Measurements from ENCODE around the gene ANKMY1. TPM values are rescaled to one million over a fixed set of nuclear protein-coding genes. Genes with fewer than 3 reads are reported as not detected.

Gene ANKMY1
- total RNA-seq = 10 to 100 TPM; 15.1 to 64.0 (median 27.5) TPM

- Histone ChIP-seq H3K4me1 (peaks cover 29 to 50% (median 35%) of the 10 kb centered on the region in 4 donors), H3K27me3 (no peaks in the 10 kb centered on the region), H3K4me3 (peak within 1 kb of the TSS; percentile 21 to 58 (median 38)), H3K27ac (no peak within 1 kb of the TSS), H3K36me3 (peaks cover 0 to 1% (median 0%) of the 10 kb centered on the region in 4 donors), H3K9me3 (no peaks in the 10 kb centered on the region)
- in situ Hi-C loops (cut with MboI; ENCODE audit: low pct_ligation_motif_present in 1 of 4, low pct_unique_long_range_greater_than_20kb in 1 of 4, low sequenced_read_pairs in 3 of 4) = no loop called here
- peak; percentile 68 for DNase-seq
- TF ChIP-seq CTCF (IDR thresholded peaks at IDR 0.05) (no peak), EP300 (IDR thresholded peaks at IDR 0.05; ENCODE audit: low read depth) (no peak)
- 14% methylated on average over 7 of the region's 47 CpGs; no CpG with 5 or more reads in 1 of the 2 donors for WGBS, 2 donors (ENCODE audit: low coverage in 1 of 2)
- intact Hi-C loops (cut with DNase I; ENCODE audit: low total_unique reads) = no loop called here
Observed at GRCh38 chr2:240557808-240558207, at the start of gene ANKMY1. Gene ANKMY1 (minus strand): TSS chr2:240557988. CDS start chr2:240557335, 653 bp downstream.

- Histone ChIP-seq H3K4me1 (peaks cover 15 to 54% (median 28%) of the 10 kb centered on the region in 4 donors), H3K27me3 (no peaks in the 10 kb centered on the region), H3K36me3 (no peaks in the 10 kb centered on the region), H3K27ac (peak overlapping the region; percentile 89 to 92 (median 90)), H3K4me3 (peak overlapping the region; percentile 13 to 53 (median 41)), H3K9me3 (no peaks in the 10 kb centered on the region)
- in situ Hi-C loops (cut with MboI; ENCODE audit: low pct_ligation_motif_present in 1 of 4, low pct_unique_long_range_greater_than_20kb in 1 of 4, low sequenced_read_pairs in 3 of 4) (no loop called here), intact Hi-C loops (cut with DNase I; ENCODE audit: low total_unique reads) (no loop called here)
- no peak for TF ChIP-seq POLR2AphosphoS5 (IDR thresholded peaks at IDR 0.05)
- DNase-seq = no peak
- WGBS, 2 donors (ENCODE audit: low coverage in 1 of 2) = 59% methylated on average over 12 of the region's 12 CpGs; no CpG with 5 or more reads in 1 of the 2 donors
Observed at GRCh38 chr2:240605867-240606743, 48.3 kb upstream of the ANKMY1 start.

GRCh38 chr2:240604939-240605716 lies 47.3 kb upstream of the ANKMY1 start:
- in situ Hi-C loops (cut with MboI; ENCODE audit: low pct_ligation_motif_present in 1 of 4, low pct_unique_long_range_greater_than_20kb in 1 of 4, low sequenced_read_pairs in 3 of 4) (no loop called here), intact Hi-C loops (cut with DNase I; ENCODE audit: low total_unique reads) (no loop called here)
- peak overlapping the region in 3 of 4 donors; percentile 39 to 53 (median 43) for H3K4me3 ChIP-seq
- H3K4me1 ChIP-seq = peaks cover 15 to 54% (median 28%) of the 10 kb centered on the region in 4 donors
- no peaks in the 10 kb centered on the region for H3K9me3 ChIP-seq
- H3K36me3 ChIP-seq = no peaks in the 10 kb centered on the region
- peak; percentile 74 to 97 (median 93) for TF ChIP-seq POLR2AphosphoS5 (IDR thresholded peaks at IDR 0.05)
- TF ChIP-seq CTCF (IDR thresholded peaks at IDR 0.05) = no peak
- peak; percentile 95 for TF ChIP-seq POLR2A (IDR thresholded peaks at IDR 0.05)
- TF ChIP-seq EP300 (IDR thresholded peaks at IDR 0.05; ENCODE audit: low read depth) = no peak
- H3K27ac ChIP-seq = peak overlapping the region; percentile 89 to 92 (median 90)
- DNase-seq = peak; percentile 88
- H3K27me3 ChIP-seq = no peaks in the 10 kb centered on the region
- 40 to 54% methylated on average over 1 to 19 of the region's 19 CpGs for WGBS, 2 donors (ENCODE audit: low coverage in 1 of 2)

- H3K27ac ChIP-seq = peak overlapping the region; percentile 89 to 92 (median 90)
- intact Hi-C loops (cut with DNase I; ENCODE audit: low total_unique reads) = no loop called here
- 32% methylated on average over 11 of the region's 11 CpGs; no CpG with 5 or more reads in 1 of the 2 donors for WGBS, 2 donors (ENCODE audit: low coverage in 1 of 2)
- peaks cover 15 to 54% (median 28%) of the 10 kb centered on the region in 4 donors for H3K4me1 ChIP-seq
- H3K4me3 ChIP-seq = peak overlapping the region in 1 of 4 donors; percentile 53
- peak; percentile 82 for DNase-seq
- H3K9me3 ChIP-seq = no peaks in the 10 kb centered on the region
- in situ Hi-C loops (cut with MboI; ENCODE audit: low pct_ligation_motif_present in 1 of 4, low pct_unique_long_range_greater_than_20kb in 1 of 4, low sequenced_read_pairs in 3 of 4) = no loop called here
- H3K27me3 ChIP-seq = no peaks in the 10 kb centered on the region
- no peaks in the 10 kb centered on the region for H3K36me3 ChIP-seq
- TF ChIP-seq POLR2AphosphoS5 (IDR thresholded peaks at IDR 0.05) = peak in 1 of 3 donors; percentile 12
- no peak for TF ChIP-seq POLR2A (IDR thresholded peaks at IDR 0.05)
- peak; percentile 47 to 80 (median 66) for TF ChIP-seq CTCF (IDR thresholded peaks at IDR 0.05)
- no peak for TF ChIP-seq EP300 (IDR thresholded peaks at IDR 0.05; ENCODE audit: low read depth)
Observed at GRCh38 chr2:240604291-240604938, 46.6 kb upstream of the ANKMY1 start.
